HG03039 (cell line): Measurements from ENCODE around the gene PSAP.
A peak's percentile ranks its signal among the peaks of the same experiment; 100 is the strongest.
"Not testable (repeated sequence)": the region's sequence is repeated elsewhere in the genome, so short reads cannot be mapped to it uniquely, and the experiment has no call there.

Source experiments
- ATAC-seq: cut with Tn5 transposase; IDR thresholded peaks from one replicate; pipeline ENCODE4 v1.9.1; 2021; ENCODE audit warnings: mild to moderate bottlenecking, moderate library complexity; ENCODE audit not compliant: unreplicated experiment

Gene PSAP

DNA sequence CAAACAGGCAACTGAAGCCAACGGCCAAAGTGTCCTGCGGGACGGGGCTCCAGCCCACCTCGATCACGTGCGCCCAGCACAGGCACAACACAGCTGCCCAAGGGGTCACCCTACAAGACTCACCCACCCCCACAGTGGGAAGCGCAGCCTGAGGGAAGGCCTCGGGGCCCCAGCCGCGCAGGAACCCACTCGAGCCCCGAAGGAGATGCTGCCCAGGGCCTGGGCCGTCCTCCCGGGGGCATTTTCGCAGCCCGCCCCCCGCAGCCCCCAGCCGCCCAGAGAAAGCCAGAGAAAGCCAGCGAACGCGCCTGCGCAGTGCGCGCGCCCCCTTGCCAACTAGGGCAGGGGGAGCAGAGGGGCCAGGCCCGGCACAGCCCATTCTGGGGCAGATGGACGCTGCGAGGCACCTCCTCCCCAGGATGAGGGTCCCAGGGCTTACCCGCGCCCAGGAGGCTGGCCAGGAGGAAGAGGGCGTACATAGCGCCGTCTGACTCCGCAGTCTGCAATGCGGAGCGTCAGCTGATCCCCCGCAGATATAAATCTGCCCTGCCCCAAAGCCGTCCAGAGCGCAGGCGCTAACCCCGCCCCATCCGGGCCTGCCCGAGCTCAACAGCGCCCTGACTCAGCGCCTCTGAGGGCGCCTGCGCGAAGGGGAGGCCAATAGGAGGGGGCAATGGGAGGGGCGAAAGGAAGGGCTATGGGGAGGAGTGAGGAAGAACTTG is at the start of gene PSAP:
Gene PSAP, minus strand, starts transcription at position 509 of the 722 bp plus-strand sequence. Its CDS starts 30 bp downstream, at position 479.
- peak; percentile 84 for ATAC-seq

DNA sequence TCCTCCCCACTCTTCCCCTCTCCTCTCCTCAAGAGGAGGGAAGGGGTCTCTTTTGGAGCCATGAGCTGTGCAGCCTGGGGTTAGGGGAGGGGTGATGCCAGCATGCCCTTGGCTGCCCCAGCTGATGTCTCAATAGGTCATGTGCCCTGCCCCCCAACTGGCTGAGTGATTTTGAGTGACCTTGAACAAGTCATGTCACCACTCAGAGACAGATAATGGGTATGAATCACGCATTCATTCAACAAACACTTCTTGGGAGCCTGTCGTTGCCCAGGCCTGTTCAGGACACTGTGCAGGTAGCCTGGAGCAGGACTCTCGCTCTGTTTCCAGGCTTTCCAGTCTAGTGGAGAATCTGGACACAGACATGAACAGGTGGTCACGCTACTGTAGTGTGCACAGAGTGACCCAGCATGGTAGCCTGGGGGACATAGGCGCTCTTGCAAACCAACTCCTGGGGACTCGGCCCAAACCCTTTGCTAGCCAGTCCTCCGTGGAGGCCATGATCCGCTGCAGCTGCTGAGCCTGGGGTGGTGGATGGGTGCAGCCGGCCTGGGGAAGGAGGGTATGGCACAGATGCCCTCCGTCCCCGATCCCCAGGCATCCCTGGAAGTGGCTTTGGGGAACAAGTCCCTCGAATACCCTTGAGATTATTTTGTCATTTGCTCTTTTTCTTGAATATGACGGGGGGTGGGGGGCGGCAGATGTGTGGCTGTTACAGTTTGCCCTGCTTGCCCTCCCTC is 49.6 kb upstream of the PSAP start:
- ATAC-seq, result no peak

DNA sequence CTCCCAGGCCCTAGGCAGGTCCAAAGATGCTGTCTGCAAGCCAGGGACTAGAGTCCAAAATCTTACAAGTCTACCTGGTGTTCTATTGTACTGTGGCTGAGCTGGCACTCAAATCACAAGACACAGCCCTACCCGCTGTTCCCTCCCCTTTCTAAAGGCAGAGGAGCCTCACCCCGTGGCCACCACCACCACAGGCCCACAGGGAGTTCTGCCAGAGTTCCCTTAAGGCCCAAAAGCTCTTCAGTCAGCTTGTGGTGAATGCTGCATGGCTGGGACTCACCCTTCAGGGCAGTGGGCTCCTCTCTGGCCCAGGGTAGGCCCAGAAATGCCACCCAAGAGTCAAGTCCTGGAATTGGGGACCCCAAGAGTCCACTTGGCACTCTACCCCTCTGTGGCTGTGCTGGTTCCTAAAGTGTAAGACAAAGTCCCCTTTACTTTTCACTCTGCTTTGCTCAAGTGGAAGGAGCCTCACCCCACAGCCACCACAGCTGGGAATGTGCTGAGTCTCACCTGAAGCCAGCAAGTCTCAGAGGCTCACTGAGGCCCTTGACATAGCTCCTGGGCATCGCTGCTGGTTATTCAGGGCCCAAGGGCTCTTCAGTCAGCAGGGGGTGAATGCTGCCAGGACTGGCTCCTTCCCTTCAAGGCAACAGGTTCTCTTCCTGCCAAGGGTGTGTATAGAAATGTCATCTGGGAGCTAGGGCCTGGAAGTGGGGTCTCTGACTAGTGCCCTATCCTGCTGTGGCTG is 48.8 kb upstream of the PSAP start:
- ATAC-seq, result no peak

DNA sequence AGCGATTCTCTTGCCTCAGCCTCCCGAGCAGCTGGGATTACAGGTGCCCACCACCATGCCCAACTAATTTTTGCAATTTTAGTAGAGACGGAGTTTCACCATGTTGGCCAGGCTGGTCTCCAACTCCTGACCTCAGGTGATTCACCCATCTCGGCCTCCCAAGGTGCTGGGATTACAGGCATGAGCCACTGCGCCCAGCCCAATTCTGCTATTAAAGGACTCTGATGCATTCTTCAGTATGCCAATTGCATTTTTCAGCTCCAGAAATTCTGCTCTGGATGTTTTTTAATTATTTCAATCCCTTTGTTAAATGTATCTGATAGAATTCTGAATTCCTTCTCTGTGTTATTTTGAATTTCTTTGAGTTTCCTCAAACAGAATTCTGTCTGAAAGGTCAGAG is 47.3 kb upstream of the PSAP start:
- not testable (repeated sequence) for ATAC-seq

GRCh38 chr10:71893920-71894319 is 42.9 kb upstream of the PSAP start:
- ATAC-seq, result no peak

- no peak for ATAC-seq
These were observed 42.3 kb upstream of the PSAP start for GRCh38 chr10:71893258-71893815.

GRCh38 chr10:71891437-71891836 is 40.4 kb upstream of the PSAP start:
- no peak for ATAC-seq

DNA sequence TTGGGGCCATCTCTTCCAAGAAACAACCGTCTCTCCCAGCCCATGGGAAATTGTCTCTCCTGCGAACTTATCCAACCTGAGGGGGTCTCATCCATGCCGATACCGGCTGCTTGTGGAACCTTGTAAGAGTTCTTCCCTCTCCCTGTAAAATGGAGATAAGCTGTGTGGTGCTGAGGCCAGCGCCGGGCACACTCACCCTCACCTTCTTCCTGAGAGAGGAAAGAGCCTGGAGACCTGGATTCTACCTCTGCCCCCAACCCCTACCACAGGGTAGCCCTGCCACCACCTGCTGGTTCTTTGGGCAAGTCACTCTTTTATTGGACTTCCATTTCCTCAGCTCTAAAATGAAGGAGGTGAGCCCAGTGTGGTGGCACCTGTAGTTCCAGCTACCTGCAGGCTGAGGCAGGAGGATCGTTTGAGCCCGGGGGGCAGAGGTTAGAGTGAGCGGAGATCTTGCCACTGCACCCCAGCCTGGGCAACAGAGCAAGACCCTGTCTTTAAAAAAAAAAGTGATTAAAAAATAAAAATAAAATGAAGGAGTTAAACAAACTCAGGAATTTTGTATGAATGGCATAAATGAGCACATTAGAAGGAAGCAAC is 38.4 kb upstream of the PSAP start:
- no peak for ATAC-seq

GRCh38 chr10:71888623-71889387 is 37.8 kb upstream of the PSAP start:
- peak; percentile 72 for ATAC-seq

GRCh38 chr10:71888248-71888622 is 37.2 kb upstream of the PSAP start:
- no peak for ATAC-seq

- no peak for ATAC-seq
These were observed 36.7 kb upstream of the PSAP start for GRCh38 chr10:71887743-71888142.

DNA sequence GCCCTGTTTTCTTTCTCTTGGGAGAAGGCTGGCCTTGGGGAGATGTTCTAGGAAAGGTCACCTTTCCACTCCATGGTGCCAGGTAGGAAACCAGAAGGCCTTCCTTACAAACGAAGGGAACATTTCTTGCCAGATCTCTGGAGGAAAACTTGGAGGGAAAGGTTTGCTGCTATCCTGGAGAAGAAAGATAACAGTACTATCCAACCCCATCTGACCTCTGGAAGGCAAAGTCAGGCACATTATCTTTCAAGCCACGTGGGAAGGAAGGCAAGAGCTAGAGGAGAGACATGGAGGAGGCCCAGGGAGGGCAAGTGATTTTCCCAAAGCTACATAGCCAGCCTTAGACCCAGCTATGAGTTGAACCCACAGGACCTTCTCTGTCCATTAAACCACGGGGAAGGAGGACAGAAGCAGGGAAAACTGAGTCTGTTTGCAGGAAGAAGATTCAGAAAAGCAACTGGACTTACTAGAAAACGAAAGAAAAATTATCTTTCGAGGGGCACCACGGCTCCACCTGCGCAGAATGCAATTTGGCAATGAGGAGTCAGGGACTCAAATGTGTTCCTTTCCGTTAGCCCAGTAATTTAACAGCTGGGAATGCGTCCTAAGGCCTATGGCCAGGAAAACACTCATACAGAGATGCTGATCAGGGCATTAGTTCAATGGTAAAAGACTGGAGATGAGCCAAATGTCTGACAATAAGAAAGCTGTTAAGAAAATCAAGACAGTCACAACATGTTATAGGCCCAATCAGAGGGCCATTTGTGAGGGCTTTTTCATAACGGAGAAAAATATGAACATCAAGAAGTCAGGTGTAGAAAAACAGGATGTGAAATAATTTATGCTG is 32.0 kb upstream of the PSAP start:
- no peak for ATAC-seq

DNA sequence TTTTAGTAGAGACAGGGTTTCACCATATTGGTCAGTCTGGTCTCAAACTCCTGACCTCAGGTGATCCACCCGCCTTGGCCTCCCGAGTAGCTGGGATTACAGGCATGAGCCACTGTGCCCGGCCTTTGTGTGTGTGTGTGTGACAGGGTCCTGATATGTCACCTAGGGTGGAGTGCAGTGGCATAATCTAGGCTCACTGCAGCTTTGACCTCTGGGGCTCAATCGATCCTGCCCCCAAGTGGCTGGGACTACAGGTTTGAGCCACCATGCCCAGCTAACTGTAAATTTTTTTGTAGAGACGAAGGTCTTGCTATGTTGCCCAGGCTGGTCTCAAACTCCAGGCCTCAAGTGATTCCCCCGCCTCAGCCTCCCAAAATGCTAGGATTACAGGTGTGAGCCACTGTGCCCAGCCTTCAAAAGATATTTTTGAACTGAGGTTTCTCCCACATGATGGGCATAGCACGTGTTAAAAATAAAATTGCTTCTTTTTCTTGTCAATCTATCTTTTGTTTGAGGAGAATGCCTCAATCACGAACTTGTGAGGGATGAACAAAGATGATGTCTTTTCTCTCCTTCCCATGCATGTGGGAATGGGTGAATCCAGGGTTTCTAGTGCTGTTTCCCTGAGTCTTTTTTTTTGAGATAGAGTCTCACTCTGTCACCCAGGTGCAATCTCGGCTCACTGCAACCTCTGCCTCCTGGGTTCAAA is 30.8 kb upstream of the PSAP start:
- no peak for ATAC-seq

DNA sequence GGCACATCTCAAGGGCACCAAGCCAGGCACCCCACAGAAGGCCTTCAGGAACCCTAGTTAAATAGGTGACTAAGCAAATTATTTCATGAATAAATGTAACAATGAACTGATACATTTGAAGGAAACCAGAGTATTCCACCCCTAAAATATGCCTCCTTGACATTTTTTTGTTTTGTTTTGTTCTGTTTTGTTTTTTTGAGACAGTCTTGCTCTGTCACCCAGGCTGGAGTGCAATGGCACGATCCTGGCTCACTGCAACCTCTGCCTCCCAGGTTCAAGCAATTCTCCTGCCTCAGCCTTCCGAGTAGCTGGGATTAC is 30.2 kb upstream of the PSAP start:
- not testable (repeated sequence) for ATAC-seq

DNA sequence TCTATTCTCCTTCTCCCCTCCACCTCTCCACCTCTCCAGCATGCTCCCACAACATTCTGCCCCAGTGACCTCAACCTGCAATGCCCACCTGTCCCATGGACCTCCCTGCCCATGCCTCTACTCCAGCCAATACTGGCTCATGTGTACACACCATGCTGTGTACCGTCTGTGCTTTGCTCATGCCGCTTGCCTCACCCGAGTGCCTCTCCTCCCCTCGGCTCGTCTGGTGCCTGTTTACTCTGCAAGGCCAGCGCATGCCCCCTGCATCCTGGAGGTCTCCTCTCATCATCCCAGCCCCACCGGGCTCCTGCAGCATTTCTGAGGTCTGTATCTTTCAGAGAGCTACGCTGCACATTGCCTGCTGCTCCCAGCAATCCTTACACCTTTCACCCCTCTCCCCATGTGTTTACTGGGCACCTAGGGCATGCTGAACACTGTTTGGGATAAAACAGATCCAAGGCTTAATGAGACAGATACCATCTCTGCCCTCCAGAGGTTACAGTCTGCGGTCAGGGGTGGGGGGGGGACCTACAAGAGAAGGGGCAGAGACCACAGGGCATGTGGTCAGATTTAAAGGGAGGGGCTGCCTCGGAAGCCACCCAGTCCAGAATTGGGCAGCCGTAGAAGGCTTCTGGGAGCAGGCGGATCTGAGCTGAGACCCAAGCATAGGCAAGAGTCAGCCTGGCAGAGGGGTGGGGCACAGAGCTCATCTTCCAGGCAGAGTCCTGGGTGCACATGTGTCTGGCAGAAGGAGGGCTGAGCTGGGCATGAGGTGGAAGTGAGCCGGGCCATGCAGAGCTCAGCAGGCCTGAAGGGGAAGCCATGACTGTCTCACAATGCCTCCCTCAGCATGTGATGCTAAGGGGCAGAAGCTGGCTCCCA is 29.6 kb upstream of the PSAP start:
- ATAC-seq, result no peak

DNA sequence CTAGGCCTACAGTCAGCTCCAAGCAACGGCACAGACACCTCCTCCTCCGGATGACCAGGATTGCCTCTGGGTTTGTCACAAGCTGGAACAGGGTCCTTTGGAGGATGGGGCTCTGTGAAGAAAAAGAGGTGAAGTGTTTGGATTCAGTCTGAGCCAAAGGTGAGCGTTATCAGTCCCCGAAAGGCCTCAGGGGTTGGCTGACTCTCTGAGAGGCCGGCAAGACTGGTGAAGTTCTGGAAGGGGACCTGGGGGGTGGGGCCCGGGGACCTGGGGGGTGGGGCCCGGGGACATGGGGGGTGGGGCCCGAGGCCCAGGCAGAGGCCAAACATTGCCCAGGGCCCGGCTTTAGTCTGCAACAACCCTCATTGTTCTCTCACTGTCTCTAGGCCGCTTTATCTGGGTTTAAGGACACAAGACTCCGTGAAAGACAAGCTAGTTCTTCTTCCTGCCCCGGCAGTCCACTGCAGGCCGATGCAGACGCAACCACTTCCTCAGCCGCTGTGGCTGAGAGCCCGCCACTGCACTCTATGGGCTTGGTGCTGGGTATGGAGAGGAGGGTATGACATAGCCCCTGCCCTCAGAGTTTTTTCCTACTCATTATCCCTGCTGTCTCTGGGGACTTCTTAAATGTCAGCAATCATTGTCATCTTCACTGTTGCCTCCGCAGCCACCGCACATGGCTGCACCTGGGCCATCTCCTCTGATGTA is 27.4 kb upstream of the PSAP start:
- ATAC-seq, result no peak

GRCh38 chr10:71877821-71878220 is 26.8 kb upstream of the PSAP start:
- ATAC-seq, result no peak
